Parathyroid adenoma (tissue), 2 donors: ENCODE data around the gene LY6G6F.
A peak's percentile ranks its signal among the peaks of the same experiment; 100 is the strongest.

ENCODE experiments used
- H2AFZ ChIP-seq: fragments of 300-600 bp; sonication (generic); one replicate; pipeline ENCODE4 v1.7.0; 2017; ENCODE audit warnings: antibody characterized with exemption, mild to moderate bottlenecking
- H3K27ac ChIP-seq: fragments of 300-600 bp; sonication (generic); one replicate; pipeline ENCODE4 v1.7.0; 2017
- H3K27me3 ChIP-seq: fragments of 300-600 bp; sonication (generic); one replicate; pipeline ENCODE4 v1.7.0; 2017; ENCODE audit warnings: low read length; ENCODE audit not compliant: control insufficient read depth, insufficient read depth
- H3K36me3 ChIP-seq: fragments of 300-600 bp; sonication (generic); one replicate; pipeline ENCODE4 v1.7.0; 2017; ENCODE audit warnings: low read length; ENCODE audit not compliant: control insufficient read depth, insufficient read depth
- H3K4me1 ChIP-seq: fragments of 300-600 bp; sonication (generic); one replicate; pipeline ENCODE4 v1.7.0; 2017; ENCODE audit warnings: control low read depth
- H3K4me2 ChIP-seq: fragments of 300-600 bp; sonication (generic); one replicate; pipeline ENCODE4 v1.7.0; 2017; ENCODE audit warnings: low read length
- H3K4me3 ChIP-seq: fragments of 300-600 bp; sonication (generic); one replicate; pipeline ENCODE4 v1.7.0; 2017; ENCODE audit warnings: low read depth, low read length
- H3K79me2 ChIP-seq: fragments of 300-600 bp; sonication (generic); one replicate; pipeline ENCODE4 v1.7.0; 2017; ENCODE audit warnings: control low read depth
- H3K9ac ChIP-seq: fragments of 300-600 bp; sonication (generic); one replicate; pipeline ENCODE4 v1.7.0; 2017; ENCODE audit warnings: mild to moderate bottlenecking
- H3K9me3 ChIP-seq: fragments of 300-600 bp; sonication (generic); one replicate; pipeline ENCODE4 v1.7.0; 2017; ENCODE audit warnings: low read length; ENCODE audit not compliant: control insufficient read depth
- CTCF ChIP-seq: fragments of 300-600 bp; sonication (generic); IDR thresholded peaks from one replicate; pipeline ENCODE4 v1.7.0; 2017; ENCODE audit warnings: antibody characterized with exemption, mild to moderate bottlenecking
- donor health status: primary hyperparathyroidism.

LY6G6F gene

GRCh38 chr6:31701666-31702404 lies 4.8 kb upstream of the LY6G6F start:
- H3K79me2 ChIP-seq, result peaks cover 11% of the 10 kb centered on the region
- peak overlapping the region; percentile 96 for H3K27ac ChIP-seq
- TF ChIP-seq CTCF, result no peak
- H3K4me3 ChIP-seq, result peak overlapping the region; percentile 88
- H3K27me3 ChIP-seq, result no peaks in the 10 kb centered on the region
- peak overlapping the region; percentile 96 for H2AFZ ChIP-seq
- H3K4me2 ChIP-seq, result peak overlapping the region; percentile 82
- H3K36me3 ChIP-seq, result no peaks in the 10 kb centered on the region
- H3K4me1 ChIP-seq, result peaks cover 12% of the 10 kb centered on the region
- H3K9ac ChIP-seq, result no peak overlapping the region
- H3K9me3 ChIP-seq, result no peaks in the 10 kb centered on the region

- Histone ChIP-seq H3K4me1 (peaks cover 12% of the 10 kb centered on the region), H3K79me2 (peaks cover 11% of the 10 kb centered on the region), H3K27ac (peak overlapping the region; percentile 96), H3K27me3 (no peaks in the 10 kb centered on the region), H3K9ac (peak overlapping the region; percentile 94), H2AFZ (peak overlapping the region; percentile 96), H3K4me2 (peak overlapping the region; percentile 82), H3K4me3 (peak overlapping the region; percentile 88), H3K9me3 (no peaks in the 10 kb centered on the region), H3K36me3 (no peaks in the 10 kb centered on the region)
- TF ChIP-seq CTCF, result no peak
Measured at GRCh38 chr6:31702405-31702818, 4.3 kb upstream of the LY6G6F start.

- Histone ChIP-seq H3K36me3 (no peaks in the 10 kb centered on the region), H3K4me2 (peak within 1 kb of the TSS; percentile 82), H2AFZ (peak within 1 kb of the TSS; percentile 96), H3K9ac (peak within 1 kb of the TSS; percentile 94), H3K79me2 (peaks cover 11% of the 10 kb centered on the region), H3K9me3 (no peaks in the 10 kb centered on the region), H3K27ac (peak within 1 kb of the TSS; percentile 96), H3K4me1 (peaks cover 12% of the 10 kb centered on the region), H3K4me3 (peak within 1 kb of the TSS; percentile 88), H3K27me3 (no peaks in the 10 kb centered on the region)
- TF ChIP-seq CTCF, result peak; percentile 27
Measured at GRCh38 chr6:31702819-31703716, 3.6 kb upstream of the LY6G6F start, which contains the start of gene ABHD16A. TSS of gene ABHD16A (minus strand) at chr6:31703324. CDS start at chr6:31703281, 43 bp downstream.

- Histone ChIP-seq H3K27me3 (no peaks in the 10 kb centered on the region), H3K9ac (no peak overlapping the region), H3K9me3 (no peaks in the 10 kb centered on the region), H2AFZ (no peak overlapping the region), H3K36me3 (no peaks in the 10 kb centered on the region), H3K4me1 (peaks cover 12% of the 10 kb centered on the region), H3K27ac (no peak overlapping the region), H3K4me3 (no peak overlapping the region), H3K4me2 (no peak overlapping the region), H3K79me2 (peaks cover 9% of the 10 kb centered on the region)
- no peak for TF ChIP-seq CTCF
Measured at GRCh38 chr6:31705931-31706330, 735 bp upstream of the LY6G6F start.
